HG02798 (cell line): ENCODE results near the gene TP53I3.
"Not testable (repeated sequence)": the region's sequence is repeated elsewhere in the genome, so short reads cannot be mapped to it uniquely, and the experiment has no call there.

ENCODE experiments used
- ATAC-seq: cut with Tn5 transposase; IDR thresholded peaks from one replicate; pipeline ENCODE4 v1.9.1; 2021; ENCODE audit warnings: mild to moderate bottlenecking; ENCODE audit not compliant: unreplicated experiment, poor library complexity

The TP53I3 gene

DNA sequence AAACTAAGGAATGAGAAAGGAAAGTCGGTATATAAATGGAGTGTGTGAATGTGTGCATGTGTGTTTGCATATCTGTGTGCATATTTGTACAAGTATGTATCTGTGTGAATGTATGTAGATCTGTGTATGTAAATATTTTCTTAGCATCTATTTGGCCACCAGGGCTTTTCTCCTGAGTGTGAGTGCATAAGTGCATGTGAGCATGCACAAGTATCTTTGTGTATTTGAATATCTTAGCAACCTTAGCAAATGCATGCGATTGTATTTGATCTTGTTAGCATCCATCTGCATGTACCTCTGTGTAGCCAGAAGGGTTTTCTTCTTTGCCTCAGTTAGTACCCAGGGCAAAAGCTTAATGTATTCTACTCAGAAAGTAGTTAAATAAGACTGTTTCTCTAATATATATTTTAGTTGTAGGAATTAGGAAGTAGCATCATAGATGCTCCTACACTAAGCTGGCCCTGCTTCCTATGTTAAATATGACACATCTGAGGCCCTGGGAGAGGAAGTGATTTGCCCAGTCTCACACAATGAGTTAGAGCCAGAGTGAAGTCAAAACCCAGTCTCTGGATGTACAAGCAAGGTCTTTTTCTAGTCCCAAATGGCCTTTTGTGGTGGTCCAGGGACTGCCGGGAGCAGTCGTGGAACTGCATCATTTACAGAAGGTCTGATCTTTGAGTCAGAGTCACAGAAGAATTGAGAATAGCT is 25.9 kb downstream of the TP53I3 start:
- ATAC-seq, result no peak

DNA sequence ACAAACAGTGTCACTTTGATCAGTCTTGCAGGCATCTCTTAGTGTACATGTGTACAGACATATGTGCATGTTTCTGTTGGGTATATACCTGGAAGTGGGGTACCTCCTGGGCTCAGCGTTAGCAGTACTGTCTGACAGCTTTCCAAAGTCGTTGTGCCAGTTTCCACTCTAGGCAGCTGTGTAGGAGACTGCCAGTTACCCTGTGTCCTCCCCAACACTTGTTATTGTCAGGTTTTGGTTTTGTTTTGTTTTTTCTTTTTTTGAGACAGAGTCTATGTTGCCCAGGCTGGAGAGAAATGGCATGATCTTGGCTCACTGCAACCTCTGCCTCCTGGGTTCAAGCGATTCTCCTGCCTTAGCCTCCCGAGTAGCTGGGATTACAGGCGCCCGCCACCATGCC is 28.9 kb downstream of the TP53I3 start:
- no peak for ATAC-seq

- no peak for ATAC-seq
Measured at GRCh38 chr2:24054366-24055010, 30.1 kb downstream of the TP53I3 start.

GRCh38 chr2:24052951-24053350 is 31.7 kb downstream of the TP53I3 start:
- ATAC-seq, result no peak

DNA sequence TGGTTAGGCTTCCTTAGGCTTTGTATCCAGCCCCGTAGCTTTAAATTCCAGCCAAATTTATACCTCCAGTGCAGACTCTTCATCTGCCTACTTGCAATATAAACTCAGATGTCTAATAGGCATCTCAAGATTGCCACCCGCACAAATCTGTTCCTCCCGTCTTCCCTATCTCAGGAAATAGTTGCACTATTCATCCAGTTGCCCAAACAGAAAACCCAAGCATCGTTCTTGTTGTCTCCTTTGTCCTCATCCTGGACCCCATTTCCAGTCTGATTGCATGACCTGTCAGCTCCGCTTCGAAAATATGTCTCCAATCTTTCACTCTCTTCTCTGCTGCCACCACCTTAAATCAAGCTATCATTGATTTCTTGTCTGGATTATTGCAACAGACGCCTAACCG is 32.8 kb downstream of the TP53I3 start:
- ATAC-seq, result no peak

DNA sequence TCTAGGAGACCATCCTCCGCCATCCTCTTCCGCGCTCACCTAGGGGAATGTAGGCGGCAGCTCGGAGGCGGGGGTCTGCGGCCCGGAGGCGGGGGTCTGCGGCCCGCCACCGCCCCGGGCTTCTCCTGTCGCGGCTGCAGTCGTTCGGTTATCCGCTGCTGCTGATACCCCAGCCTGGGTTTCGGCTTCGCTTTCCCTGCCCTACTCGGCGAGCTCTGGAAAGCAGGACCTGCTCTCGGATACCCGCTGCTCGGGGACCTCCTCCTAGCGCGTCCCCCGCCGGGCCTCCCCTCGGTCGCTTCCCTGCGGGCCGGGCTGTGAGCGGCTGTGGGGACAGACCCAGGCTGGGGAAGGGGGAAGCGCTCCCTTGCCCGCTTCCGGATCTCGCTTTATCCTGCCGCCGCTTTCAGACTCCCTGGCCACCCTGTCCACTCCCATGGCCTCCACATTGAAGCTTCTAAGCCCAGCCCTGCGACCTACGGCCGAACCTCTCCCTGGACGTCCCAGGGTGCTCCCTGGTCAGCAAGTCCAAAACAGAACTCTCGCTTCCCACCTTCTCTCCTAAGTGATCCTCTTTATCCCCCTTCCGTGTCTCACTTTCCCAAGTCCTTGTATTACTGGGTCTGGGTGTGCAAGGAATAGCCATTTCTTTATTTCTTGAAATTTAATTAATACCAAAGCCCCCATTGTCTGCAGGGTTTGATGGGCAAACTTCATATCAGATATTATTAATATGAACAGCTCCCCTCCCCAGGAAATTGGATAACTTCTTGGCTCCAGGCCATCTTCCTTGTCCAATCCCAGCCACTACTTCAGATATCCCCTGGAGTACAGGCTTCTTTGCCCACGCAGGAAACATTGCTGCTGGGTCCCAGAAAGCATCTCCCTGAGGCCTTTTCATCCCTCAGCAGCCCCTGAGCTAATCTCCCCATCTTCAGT is 34.3 kb downstream of the TP53I3 start:
- ATAC-seq, result no peak

GRCh38 chr2:24049485-24050021 is 35.1 kb downstream of the TP53I3 start, which contains the start of gene FKBP1B:
Gene FKBP1B (plus strand): TSS chr2:24049741. CDS start chr2:24049850, 109 bp downstream.
- ATAC-seq, result peak; percentile 19

- ATAC-seq, result no peak
Measured at GRCh38 chr2:24048769-24049484, 35.7 kb downstream of the TP53I3 start.

DNA sequence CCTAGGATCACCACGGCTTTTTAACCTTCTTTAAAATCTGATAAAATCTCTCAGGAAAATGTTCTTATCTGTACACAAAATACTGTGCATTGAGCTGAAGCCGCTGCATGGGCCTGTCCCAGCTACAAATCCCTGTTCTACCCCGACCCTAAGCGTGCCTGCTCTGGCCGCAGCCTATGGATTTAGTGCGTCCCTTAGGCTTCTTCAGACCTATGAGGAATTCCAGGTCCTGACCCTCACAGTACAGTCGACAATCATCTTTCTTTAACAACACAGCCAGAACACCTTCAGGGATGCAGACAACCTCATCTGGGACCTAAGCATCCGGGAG is 37.0 kb downstream of the TP53I3 start:
- no peak for ATAC-seq

- ATAC-seq, result peak; percentile 99
Measured at GRCh38 chr2:24046930-24047702, 37.5 kb downstream of the TP53I3 start, which contains the start of gene WDCP. Gene WDCP (minus strand): TSS chr2:24047391. CDS start chr2:24039494, 7,897 bp downstream.

DNA sequence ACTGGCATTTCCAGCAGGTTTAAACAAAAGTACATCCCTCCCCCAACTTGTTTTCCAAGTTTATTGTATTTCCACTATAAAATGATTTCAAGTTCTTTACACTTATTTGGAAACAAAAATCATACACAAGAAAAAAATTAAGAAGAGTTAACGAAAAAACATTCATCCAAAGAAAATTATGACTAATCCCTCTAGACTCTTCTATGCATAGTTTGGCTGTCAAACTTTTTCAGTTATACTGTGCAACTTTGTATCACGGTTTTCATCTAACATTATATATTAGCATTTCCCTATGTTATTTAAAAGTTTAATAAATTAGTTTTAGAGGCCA is 38.1 kb downstream of the TP53I3 start:
- no peak for ATAC-seq

- no peak for ATAC-seq
Measured at GRCh38 chr2:24045511-24046508, 38.8 kb downstream of the TP53I3 start.

GRCh38 chr2:24043133-24043532 is 41.5 kb downstream of the TP53I3 start:
- not testable (repeated sequence) for ATAC-seq

- ATAC-seq, result no peak
Measured at GRCh38 chr2:24040511-24040910, 44.1 kb downstream of the TP53I3 start.

- ATAC-seq, result no peak
Measured at GRCh38 chr2:24038786-24039499, 45.7 kb downstream of the TP53I3 start.
